Cerebellar cortex (tissue), 1 donor: ENCODE results near the gene MX2.

Experiments
- DNase-seq: peaks from one replicate; pipeline ENCODE4 v3.0.0-alpha.2; 2015; ENCODE audit warnings: low spot score

Gene MX2

DNA sequence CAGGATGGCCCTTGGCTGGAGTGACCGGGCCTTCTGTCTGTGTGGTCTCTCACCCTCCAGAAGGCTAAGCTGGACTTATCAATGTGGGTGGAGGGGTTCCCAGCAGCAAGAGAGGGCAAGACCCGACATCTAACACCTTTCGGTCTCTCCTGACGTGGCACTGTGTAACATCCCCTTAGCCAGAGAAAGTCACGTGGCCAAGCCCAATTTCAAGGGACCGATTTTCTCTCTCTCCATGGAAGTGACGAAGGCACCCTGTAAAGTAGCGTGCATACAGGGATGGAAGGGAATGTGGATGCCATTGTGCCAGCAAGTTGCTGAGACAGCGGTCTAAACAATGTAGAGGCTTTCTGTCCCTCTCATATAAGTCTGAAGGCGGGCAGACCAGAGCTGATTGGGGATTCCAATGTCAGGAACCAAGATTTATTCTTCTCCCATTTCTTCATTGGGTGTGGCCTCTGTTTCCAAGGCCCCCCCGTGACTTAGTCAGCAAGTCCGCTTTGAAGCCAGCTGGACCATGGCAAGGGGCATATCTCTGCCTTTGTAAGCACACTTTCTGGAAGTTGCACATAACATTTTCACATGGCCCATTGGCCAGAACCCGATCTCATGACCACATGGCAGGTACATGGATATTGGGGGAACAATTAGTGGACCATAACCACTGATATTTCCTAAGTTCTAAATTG, 76.7 kb downstream of the MX2 start:
- DNase-seq: no peak

DNA sequence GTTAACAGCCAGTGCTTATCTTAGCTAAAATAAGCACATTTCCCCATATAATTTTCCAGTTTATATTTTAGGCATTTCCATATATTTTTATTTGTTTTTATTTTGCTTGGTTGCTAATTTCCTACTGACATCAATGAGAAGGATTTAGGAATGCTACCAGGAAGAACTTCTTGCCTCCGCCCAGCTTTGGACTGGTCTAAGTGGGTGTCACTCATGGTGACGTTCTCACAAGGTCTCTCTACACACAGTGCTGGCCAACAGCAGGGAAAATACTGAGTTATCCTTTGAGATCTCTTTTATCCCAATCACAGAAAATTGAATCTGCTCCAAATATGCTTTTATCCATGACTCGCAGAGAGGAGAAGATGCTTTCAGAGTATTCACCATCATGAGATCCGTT, 77.4 kb downstream of the MX2 start:
- DNase-seq: no peak

DNA sequence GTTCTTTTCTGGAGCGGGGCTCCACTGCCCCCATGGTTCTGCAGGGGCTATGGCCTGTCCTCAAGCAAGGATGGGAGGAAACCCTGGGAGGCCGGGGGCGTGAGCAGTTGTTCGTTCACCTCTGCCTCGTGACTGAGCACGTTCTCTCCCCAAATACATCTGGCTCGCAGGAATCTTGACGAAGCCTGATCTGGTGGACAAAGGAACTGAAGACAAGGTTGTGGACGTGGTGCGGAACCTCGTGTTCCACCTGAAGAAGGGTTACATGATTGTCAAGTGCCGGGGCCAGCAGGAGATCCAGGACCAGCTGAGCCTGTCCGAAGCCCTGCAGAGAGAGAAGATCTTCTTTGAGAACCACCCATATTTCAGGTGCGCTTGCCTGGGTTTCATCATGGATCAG, 79.7 kb downstream of the MX2 start:
- no peak for DNase-seq

DNA sequence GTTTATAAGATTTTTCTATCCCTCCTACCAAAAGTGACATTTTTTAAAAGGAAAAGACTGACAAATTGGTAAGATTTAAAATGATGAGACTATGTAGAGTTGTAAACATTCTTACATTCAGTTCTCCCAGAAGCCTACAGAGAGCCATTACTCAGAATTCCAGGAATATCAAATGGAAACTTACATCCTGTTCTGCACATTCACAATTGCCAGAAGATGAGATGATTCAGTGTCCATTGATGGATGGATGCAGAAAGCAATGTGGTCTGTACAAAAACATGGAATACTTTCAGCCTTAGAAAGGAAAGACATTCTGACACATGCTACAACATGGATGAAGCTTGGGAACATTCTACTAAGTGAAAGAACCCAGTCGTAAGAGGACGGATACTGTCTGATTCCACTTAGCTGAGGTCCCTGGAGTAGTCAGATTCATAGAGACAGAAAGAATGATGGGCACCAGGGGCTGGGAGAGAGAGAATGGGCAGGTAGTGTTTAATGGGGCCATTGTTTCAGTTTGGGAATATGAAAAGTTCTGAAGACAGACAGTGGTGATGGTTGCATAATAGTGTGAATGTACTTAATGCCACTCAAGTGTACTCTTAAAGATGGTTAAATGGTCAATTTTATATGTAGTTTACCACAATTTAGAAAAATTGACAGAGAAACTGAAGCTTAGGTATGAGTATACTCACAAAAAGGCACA, 80.8 kb downstream of the MX2 start:
- DNase-seq: no peak

DNA sequence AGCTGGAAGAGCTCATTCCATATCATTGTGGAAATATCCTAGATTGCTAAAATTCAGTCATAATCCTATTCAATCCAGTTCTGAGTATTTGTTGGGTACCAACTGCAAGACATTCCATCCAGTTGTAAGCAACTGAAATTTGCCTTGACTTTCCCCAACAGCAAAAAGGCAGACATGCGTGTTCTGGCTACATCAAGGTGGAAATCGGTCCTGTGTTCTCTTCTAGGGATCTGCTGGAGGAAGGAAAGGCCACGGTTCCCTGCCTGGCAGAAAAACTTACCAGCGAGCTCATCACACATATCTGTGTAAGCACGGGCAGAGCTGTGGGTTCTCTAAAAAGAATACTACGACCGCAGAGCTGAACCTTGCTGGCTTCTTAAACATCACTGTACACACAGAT, 81.7 kb downstream of the MX2 start:
- no peak for DNase-seq

DNA sequence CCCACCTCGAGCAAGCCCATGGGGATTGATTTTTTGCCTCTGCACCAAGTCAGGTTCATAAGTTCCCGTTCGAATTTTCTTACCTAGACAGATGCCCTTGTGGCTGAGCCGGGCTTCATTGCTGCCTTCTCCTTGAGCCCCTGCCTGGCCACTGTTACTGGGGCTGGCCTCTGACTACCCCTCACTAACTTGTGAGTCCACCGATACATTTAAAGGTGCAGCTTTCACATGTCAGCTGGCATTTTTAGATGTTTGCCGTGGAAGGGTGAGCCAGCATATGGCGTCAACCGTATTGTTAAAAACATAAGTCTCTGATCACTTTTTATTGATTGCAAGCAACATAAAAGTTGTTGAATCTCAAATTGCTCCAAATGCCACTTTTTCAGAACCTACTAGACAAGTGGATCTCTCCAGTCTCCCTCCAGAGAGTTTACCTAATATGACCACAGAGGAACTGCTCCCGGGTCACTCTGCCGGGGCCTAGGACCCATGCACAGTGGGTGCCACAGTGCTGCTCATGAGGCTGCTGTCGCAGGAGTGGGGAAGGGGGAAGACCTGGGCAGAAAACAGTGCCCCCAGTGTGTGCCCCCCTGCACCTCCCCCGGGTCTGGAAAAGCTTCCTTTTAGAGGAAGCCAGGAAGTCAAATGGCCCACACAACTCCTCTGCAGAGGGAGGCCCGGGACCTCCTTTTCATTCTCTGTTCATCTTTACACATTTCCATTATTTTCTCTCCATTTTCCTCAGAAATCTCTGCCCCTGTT, 83.1 kb downstream of the MX2 start:
- DNase-seq: no peak

DNA sequence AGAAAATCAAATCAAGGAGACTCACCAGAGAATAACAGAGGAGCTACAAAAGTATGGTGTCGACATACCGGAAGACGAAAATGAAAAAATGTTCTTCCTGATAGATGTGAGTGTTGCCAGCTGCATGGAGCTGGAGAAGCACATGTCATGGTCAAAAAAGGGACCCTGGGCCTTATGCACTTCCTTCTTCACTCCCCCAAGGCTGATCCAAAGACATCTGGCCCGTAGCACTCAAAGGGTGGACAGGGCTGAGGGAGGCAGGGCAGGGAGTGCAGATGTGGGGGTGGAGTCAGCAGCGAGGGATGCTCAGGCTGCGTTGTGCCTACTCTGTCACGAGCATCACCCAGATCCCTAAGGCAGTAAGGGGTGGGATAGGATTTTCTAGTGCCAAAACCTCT, 83.6 kb downstream of the MX2 start:
- no peak for DNase-seq

DNA sequence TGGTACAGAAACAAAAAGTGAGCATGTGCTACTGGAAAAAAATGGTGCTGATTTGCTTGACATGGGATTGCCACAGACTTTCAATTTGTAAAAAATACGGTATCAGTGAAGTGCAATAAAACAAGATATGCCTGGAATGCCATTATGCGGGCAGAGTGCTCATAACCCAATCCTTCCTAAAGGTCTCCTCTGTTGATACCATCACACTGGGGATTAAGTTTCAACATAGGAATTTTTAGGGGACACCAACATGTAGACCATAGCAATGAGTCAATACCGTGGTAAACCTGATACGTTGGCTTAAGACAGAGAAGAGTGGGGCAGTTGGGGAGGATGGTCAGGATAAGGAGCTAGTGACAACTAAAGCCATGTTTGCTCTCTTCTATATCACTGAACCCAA, 84.8 kb downstream of the MX2 start:
- no peak for DNase-seq

DNA sequence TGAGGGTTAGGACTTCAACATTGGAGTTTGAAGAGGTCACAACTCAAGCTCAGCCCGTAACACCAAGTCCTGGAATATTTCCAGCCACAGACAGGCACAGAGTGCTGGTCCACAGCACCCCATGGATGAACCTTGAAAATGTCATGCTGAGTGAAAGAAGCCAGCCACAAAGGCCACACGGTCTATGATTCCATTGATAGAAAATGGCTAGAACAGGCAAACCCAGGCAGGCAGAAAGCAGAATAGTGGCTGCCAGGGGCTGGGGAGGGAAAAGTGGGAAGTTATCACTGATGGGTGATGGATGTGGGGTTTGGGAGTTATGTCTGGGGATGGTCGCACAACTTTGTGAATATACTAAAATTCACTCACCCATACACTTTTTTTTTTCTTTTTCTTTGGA, 85.5 kb downstream of the MX2 start:
- DNase-seq: no peak

DNA sequence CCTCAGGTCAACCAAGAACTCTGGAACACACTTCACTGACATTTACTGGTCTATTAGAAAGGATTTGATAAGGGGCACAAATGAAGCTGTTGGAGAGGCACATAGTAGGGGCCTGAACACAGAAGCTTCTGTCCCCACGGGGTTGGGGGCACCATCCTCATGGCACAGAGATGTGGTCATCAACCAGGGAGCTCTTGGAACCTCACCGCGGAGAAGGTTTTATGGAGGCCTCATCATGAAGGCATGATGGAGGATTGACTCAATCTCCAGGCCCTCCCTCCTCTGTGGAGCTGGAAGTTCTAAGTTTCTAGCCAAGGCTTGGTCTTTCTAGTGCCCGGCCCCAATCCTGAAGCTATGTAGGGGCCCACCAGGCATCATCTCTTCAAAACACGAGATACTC, 87.8 kb downstream of the MX2 start:
- no peak for DNase-seq

DNA sequence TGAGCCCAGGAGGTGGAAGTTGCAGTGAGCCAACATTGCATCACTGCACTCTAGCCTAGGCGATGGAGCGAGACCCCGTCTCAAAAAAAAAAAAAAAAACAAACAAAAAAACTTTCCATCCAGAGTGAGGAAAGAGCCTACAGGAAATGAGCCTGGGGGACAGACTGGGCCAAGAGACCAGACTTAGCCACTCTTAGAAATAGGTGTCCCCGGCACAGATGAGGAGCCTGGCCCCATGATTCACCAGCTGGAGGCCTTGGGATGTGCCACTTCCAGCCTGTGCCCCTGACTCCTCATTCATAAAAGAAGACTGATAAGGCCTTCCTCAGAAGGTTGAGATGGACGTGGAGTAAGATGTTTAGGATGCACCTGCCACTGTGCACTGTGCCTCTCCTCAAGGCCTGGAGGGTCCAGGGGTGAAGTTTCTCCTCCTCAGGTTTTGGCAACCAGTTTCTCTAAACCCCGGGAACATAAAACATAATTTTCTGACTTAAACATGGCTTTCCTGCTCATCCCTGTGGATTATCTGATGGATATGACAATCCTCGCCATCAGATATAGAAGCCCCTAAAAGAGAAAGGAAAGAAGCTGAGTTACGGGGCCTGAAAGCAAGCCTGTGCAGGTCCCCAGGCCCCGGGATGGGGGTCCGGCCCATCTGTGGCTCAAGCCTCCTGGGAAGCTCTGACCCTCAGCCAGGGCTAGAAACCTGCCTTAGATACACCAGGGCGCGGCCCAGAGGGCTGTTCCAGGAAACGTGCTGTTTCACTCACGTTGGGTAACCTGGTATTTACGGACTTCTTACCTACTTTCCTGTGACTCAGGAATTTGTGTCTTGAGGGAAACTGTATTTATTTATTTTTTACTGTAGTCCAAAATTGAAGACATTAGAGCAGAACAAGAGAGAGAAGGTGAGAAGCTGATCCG, 90.2 kb downstream of the MX2 start:
- no peak for DNase-seq

DNA sequence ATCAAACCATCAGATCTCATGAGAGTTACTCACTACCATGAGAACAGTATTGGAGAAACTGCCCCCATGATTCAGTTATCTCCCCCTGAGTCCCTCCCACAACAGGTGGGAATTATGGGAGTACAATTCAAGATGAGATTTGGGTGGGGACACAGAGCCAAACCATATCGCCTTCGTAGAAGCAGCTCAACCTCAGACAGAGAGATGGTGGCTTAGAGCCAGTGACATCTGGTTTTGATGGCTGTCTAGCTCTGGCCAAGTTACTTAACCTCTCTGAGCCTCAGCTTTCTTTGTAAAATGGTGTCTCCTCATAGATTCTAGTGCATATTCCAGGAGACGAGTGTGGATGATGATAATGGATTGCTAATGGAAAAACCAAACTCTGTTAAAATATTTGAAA, 91.4 kb downstream of the MX2 start:
- DNase-seq: no peak

DNA sequence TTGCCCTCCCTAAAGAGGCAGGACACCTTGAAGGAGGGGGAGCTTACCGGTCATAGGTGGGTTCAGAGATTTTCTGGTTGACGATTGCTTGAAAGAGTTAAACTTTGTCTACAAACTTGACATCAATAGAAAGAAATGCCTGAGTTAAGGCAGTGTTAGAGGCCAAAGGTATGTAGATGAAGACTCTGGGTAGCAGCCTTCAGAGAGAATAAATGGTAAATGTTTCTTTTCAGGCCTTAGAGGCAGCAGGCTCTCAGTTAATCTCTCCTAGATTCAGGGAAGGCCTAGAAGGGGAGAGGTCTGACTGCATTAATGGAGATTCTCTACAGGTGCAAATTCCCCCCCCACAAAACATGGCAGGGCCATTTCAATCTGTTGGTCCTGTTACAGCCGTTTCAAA, 91.9 kb downstream of the MX2 start:
- no peak for DNase-seq

DNA sequence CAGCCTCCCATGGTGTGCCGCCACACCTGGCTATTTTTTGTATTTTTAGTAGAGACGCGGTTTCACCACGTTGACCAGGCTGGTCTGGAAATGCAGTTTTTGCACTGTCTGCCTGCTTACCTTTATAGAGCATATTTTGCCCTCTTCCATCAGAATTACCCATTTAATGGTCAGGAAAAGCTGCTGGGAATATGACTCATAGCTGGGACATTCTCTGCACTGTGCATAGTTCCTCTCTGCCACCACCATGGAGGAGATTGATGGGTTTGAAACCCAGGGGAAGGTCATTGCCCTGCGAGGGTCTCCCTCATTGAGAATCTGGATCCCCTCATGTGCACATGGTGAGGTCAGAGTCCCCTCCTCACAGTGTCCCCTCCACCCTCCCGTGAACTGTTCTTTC, 96.3 kb downstream of the MX2 start:
- no peak for DNase-seq

DNA sequence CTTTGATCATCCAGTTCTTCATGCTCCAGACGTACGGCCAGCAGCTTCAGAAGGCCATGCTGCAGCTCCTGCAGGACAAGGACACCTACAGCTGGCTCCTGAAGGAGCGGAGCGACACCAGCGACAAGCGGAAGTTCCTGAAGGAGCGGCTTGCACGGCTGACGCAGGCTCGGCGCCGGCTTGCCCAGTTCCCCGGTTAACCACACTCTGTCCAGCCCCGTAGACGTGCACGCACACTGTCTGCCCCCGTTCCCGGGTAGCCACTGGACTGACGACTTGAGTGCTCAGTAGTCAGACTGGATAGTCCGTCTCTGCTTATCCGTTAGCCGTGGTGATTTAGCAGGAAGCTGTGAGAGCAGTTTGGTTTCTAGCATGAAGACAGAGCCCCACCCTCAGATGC, 96.7 kb downstream of the MX2 start:
- DNase-seq: no peak
